Neuronal stem cell (in vitro differentiated cells): ENCODE results near the gene TTPAL.

Experiments used
- DNase-seq: peaks from one replicate; pipeline ENCODE4 v3.0.0-alpha.2; 2013; ENCODE audit warnings: low spot score
- H2AFZ ChIP-seq: one replicate; pipeline ENCODE4 v1.6.1; 2013; ENCODE audit warnings: mild to moderate bottlenecking, low read length, inconsistent platforms
- H2AK5ac ChIP-seq: 2 replicates; pipeline ENCODE4 v1.6.1; 2013; ENCODE audit warnings: low read depth, mild to moderate bottlenecking, inconsistent platforms, low read length, moderate library complexity, mixed read lengths
- H2BK120ac ChIP-seq: 2 replicates; pipeline ENCODE4 v1.6.1; 2013; ENCODE audit warnings: low read depth, mild to moderate bottlenecking, inconsistent platforms, low read length, moderate library complexity, mixed read lengths
- H2BK12ac ChIP-seq: one replicate; pipeline ENCODE4 v1.6.1; 2013; ENCODE audit warnings: low read length, inconsistent platforms
- H2BK15ac ChIP-seq: 2 replicates; pipeline ENCODE4 v1.6.1; 2013; ENCODE audit warnings: mild to moderate bottlenecking, low read length, inconsistent platforms, mixed read lengths
- H2BK5ac ChIP-seq: one replicate; pipeline ENCODE4 v1.6.1; 2013; ENCODE audit warnings: inconsistent platforms, mild to moderate bottlenecking, low read length, moderate library complexity
- H3K14ac ChIP-seq: one replicate; pipeline ENCODE4 v1.6.1; 2013; ENCODE audit warnings: low read length, inconsistent platforms
- H3K18ac ChIP-seq: 2 replicates; pipeline ENCODE4 v1.6.1; 2013; ENCODE audit warnings: low read length, inconsistent platforms
- H3K23ac ChIP-seq: 2 replicates; pipeline ENCODE4 v1.6.1; 2013; ENCODE audit warnings: low read depth, mild to moderate bottlenecking, mixed read lengths, low read length, inconsistent platforms; ENCODE audit not compliant: poor library complexity
- H3K27ac ChIP-seq: replicated peaks from 3 replicates; pipeline ENCODE4 v1.5.1; 2013; ENCODE audit warnings: low read length, inconsistent platforms
- H3K27me3 ChIP-seq, 3 experiments: 2 replicates each; pipeline ENCODE4 v1.6.1; 2013; ENCODE audit warnings: low read length in 3 of 3, mild to moderate bottlenecking in 2 of 3, inconsistent platforms in 1 of 3, low read depth in 1 of 3, mixed read lengths in 1 of 3, moderate library complexity in 1 of 3; ENCODE audit not compliant: control insufficient read depth in 3 of 3, insufficient read depth in 3 of 3
- H3K36me3 ChIP-seq, 2 donors: replicated peaks in 1 of 2; 2 replicates each; pipeline ENCODE4 v1.6.1; 2013; ENCODE audit warnings: low read length in 2 of 2; ENCODE audit not compliant: control insufficient read depth in 2 of 2, insufficient read depth in 2 of 2
- H3K4ac ChIP-seq: 2 replicates; pipeline ENCODE4 v1.6.1; 2013; ENCODE audit warnings: inconsistent platforms, mild to moderate bottlenecking, low read length, moderate library complexity
- H3K4me1 ChIP-seq, 2 donors: 1 replicate in 1 of 2; 2 replicates in 1 of 2; pipeline ENCODE4 v1.6.1; 2013; ENCODE audit warnings: low read length in 2 of 2, low read depth in 1 of 2; ENCODE audit not compliant: control insufficient read depth in 2 of 2, insufficient read depth in 1 of 2
- H3K4me2 ChIP-seq: one replicate; pipeline ENCODE4 v1.6.1; 2013; ENCODE audit warnings: mild to moderate bottlenecking, low read length, inconsistent platforms; ENCODE audit not compliant: insufficient read depth, poor library complexity, severe bottlenecking
- H3K4me3 ChIP-seq, 2 donors: 2 replicates each; pipeline ENCODE4 v1.5.1; 2013; ENCODE audit warnings: low read length in 2 of 2, mild to moderate bottlenecking in 2 of 2, inconsistent platforms in 1 of 2, moderate library complexity in 1 of 2
- H3K79me1 ChIP-seq: one replicate; pipeline ENCODE4 v1.6.1; 2013; ENCODE audit warnings: low read depth, mild to moderate bottlenecking, inconsistent platforms, low read length, moderate library complexity
- H3K9ac ChIP-seq: one replicate; pipeline ENCODE4 v1.6.1; 2013; ENCODE audit warnings: mild to moderate bottlenecking, low read depth, low read length, inconsistent platforms; ENCODE audit not compliant: poor library complexity
- H3K9me3 ChIP-seq, 2 donors: replicated peaks in 1 of 2; 2 replicates each; pipeline versions ENCODE3 to v1.6.1; 2013; ENCODE audit warnings: low read length in 2 of 2, mild to moderate bottlenecking in 2 of 2, inconsistent platforms in 1 of 2, low read depth in 1 of 2, mixed read lengths in 1 of 2, moderate library complexity in 1 of 2; ENCODE audit not compliant: control insufficient read depth in 2 of 2, insufficient read depth in 1 of 2
- H4K8ac ChIP-seq: one replicate; pipeline ENCODE4 v1.6.1; 2013; ENCODE audit warnings: low read depth, mild to moderate bottlenecking, inconsistent platforms, low read length, moderate library complexity
- H4K91ac ChIP-seq: one replicate; pipeline ENCODE4 v1.6.1; 2013; ENCODE audit warnings: low read length, low read depth, mild to moderate bottlenecking, inconsistent platforms; ENCODE audit not compliant: poor library complexity
- WGBS, 2 donors: extraction: QIAGEN DNeasy Blood & Tissue Kit; methylation state at CpG; one replicate each; pipeline ENCODE4 v1.1.7; 2013; ENCODE audit warnings: missing lambda C conversion rate in 2 of 2, mixed read lengths in 1 of 2; ENCODE audit not compliant: insufficient read length in 2 of 2, insufficient replicate concordance in 1 of 2; ENCODE audit errors: extremely low coverage in 2 of 2; 5-methylcytosine and 5-hydroxymethylcytosine counted together

The TTPAL gene

GRCh38 chr20:44448753-44449546 lies 26.7 kb upstream of the TTPAL start:
- Histone ChIP-seq H4K8ac (no peak overlapping the region), H3K4me2 (no peak overlapping the region), H3K27me3 (peaks cover 0 to 15% (median 0%) of the 10 kb centered on the region in 3 experiments), H3K14ac (no peak overlapping the region), H2AK5ac (no peak overlapping the region), H2BK120ac (no peak overlapping the region), H3K9ac (no peak overlapping the region), H3K36me3 (no peaks in the 10 kb centered on the region), H2AFZ (no peak overlapping the region), H2BK12ac (no peak overlapping the region), H3K18ac (peak overlapping the region; percentile 3), H3K9me3 (no peaks in the 10 kb centered on the region), H3K23ac (no peak overlapping the region), H3K4ac (no peak overlapping the region), H3K27ac (no peak overlapping the region), H2BK5ac (no peak overlapping the region), H4K91ac (no peak overlapping the region), H2BK15ac (no peak overlapping the region), H3K4me3 (no peak overlapping the region), H3K4me1 (no peaks in the 10 kb centered on the region), H3K79me1 (no peaks in the 10 kb centered on the region)
- no CpG with 5 or more reads among the region's 9 CpGs for WGBS, 2 donors
- DNase-seq, result peak; percentile 27

- Histone ChIP-seq H3K4me3 (no peak overlapping the region), H2BK120ac (no peak overlapping the region), H2BK12ac (no peak overlapping the region), H4K91ac (no peak overlapping the region), H2BK15ac (no peak overlapping the region), H3K9me3 (no peaks in the 10 kb centered on the region), H3K23ac (no peak overlapping the region), H3K9ac (no peak overlapping the region), H3K27me3 (peaks cover 0 to 15% (median 0%) of the 10 kb centered on the region in 3 experiments), H3K18ac (no peak overlapping the region), H2BK5ac (no peak overlapping the region), H3K27ac (no peak overlapping the region), H4K8ac (no peak overlapping the region), H3K4ac (no peak overlapping the region), H3K4me1 (no peaks in the 10 kb centered on the region), H2AK5ac (no peak overlapping the region), H2AFZ (no peak overlapping the region), H3K14ac (no peak overlapping the region), H3K36me3 (no peaks in the 10 kb centered on the region), H3K4me2 (no peak overlapping the region), H3K79me1 (no peaks in the 10 kb centered on the region)
- no CpG with 5 or more reads among the region's 7 CpGs for WGBS, 2 donors
- DNase-seq, result no peak
These were observed 25.8 kb upstream of the TTPAL start for GRCh38 chr20:44449864-44450263.

GRCh38 chr20:44450281-44450889 lies 25.3 kb upstream of the TTPAL start:
- no peak overlapping the region for H2BK120ac ChIP-seq
- WGBS, 2 donors, result no CpG with 5 or more reads among the region's 3 CpGs
- H3K4me2 ChIP-seq, result no peak overlapping the region
- no peak overlapping the region for H3K4me3 ChIP-seq
- no peak overlapping the region for H2BK12ac ChIP-seq
- H3K9me3 ChIP-seq, result no peaks in the 10 kb centered on the region
- H4K8ac ChIP-seq, result no peak overlapping the region
- H2AFZ ChIP-seq, result no peak overlapping the region
- H4K91ac ChIP-seq, result no peak overlapping the region
- no peak for DNase-seq
- H3K36me3 ChIP-seq, result no peaks in the 10 kb centered on the region
- H3K18ac ChIP-seq, result no peak overlapping the region
- H2BK5ac ChIP-seq, result no peak overlapping the region
- no peak overlapping the region for H3K4ac ChIP-seq
- no peaks in the 10 kb centered on the region for H3K79me1 ChIP-seq
- H3K23ac ChIP-seq, result no peak overlapping the region
- H2BK15ac ChIP-seq, result no peak overlapping the region
- H3K4me1 ChIP-seq, result no peaks in the 10 kb centered on the region
- no peak overlapping the region for H3K9ac ChIP-seq
- no peak overlapping the region for H2AK5ac ChIP-seq
- H3K27ac ChIP-seq, result no peak overlapping the region
- peaks cover 0 to 15% (median 0%) of the 10 kb centered on the region in 3 experiments for H3K27me3 ChIP-seq
- no peak overlapping the region for H3K14ac ChIP-seq

GRCh38 chr20:44450903-44451450 lies 24.7 kb upstream of the TTPAL start:
- no peak overlapping the region for H3K4me3 ChIP-seq
- no CpG with 5 or more reads among the region's 7 CpGs for WGBS, 2 donors
- H3K27ac ChIP-seq, result no peak overlapping the region
- no peaks in the 10 kb centered on the region for H3K79me1 ChIP-seq
- no peak overlapping the region for H3K23ac ChIP-seq
- H3K27me3 ChIP-seq, result peaks cover 0 to 15% (median 0%) of the 10 kb centered on the region in 3 experiments
- no peaks in the 10 kb centered on the region for H3K36me3 ChIP-seq
- no peak overlapping the region for H2AFZ ChIP-seq
- no peak overlapping the region for H2AK5ac ChIP-seq
- no peak overlapping the region for H2BK120ac ChIP-seq
- H3K9ac ChIP-seq, result no peak overlapping the region
- DNase-seq, result no peak
- H4K91ac ChIP-seq, result no peak overlapping the region
- H3K9me3 ChIP-seq, result no peaks in the 10 kb centered on the region
- H2BK5ac ChIP-seq, result no peak overlapping the region
- no peak overlapping the region for H2BK15ac ChIP-seq
- H3K4me1 ChIP-seq, result no peaks in the 10 kb centered on the region
- H2BK12ac ChIP-seq, result no peak overlapping the region
- no peak overlapping the region for H3K18ac ChIP-seq
- H4K8ac ChIP-seq, result no peak overlapping the region
- no peak overlapping the region for H3K14ac ChIP-seq
- H3K4me2 ChIP-seq, result no peak overlapping the region
- no peak overlapping the region for H3K4ac ChIP-seq
